SK-N-SH (cell line): ENCODE data around the gene ANKRD34A. TPM values are rescaled to one million over a fixed set of nuclear protein-coding genes. Genes with fewer than 3 reads are reported as not detected.
"Not testable (repeated sequence)": the region's sequence is repeated elsewhere in the genome, so short reads cannot be mapped to it uniquely, and the experiment has no call there.

Source experiments
- CTCF ChIA-PET: fragments of 300-600, 350-600 bp; formaldehyde crosslinking; extraction: SDS; loops from one replicate; lab custom pipeline; 2021; lab: Yijun Ruan, JAX
- POLR2A ChIA-PET: fragments of 350-600 bp; sonication (Branson Sonifier 250); formaldehyde crosslinking; extraction: SDS; loops from one replicate; lab custom pipeline; 2020; ENCODE audit warnings: antibody characterized with exemption, inconsistent platforms; lab: Yijun Ruan, JAX
- DNase-seq: peaks from one replicate; pipeline ENCODE4 v3.0.0; 2012
- H2AFZ ChIP-seq: fragments of 200-600 bp; sonication (generic); 2 replicates; pipeline ENCODE4 v1.8.1; 2016; ENCODE audit warnings: antibody characterized with exemption, mild to moderate bottlenecking, low read depth
- H3F3A ChIP-seq: fragments of 200-600 bp; sonication (generic); replicated peaks from 2 replicates; pipeline ENCODE3; 2016; ENCODE audit warnings: antibody characterized with exemption, mild to moderate bottlenecking; ENCODE audit not compliant: insufficient read depth
- H3K27ac ChIP-seq, 2 experiments: fragments of 200-500 bp in 1 of 2; fragments of 200-600 bp in 1 of 2; sonication (Bioruptor generic) in 1 of 2; sonication (generic), shearing (Covaris generic) in 1 of 2; 2 replicates each; pipeline versions ENCODE4 v1.5.1 to v1.6.1; 2014 to 2016; ENCODE audit warnings: low read depth in 2 of 2, inconsistent platforms in 1 of 2, low read length in 1 of 2, mild to moderate bottlenecking in 1 of 2, mixed read lengths in 1 of 2
- H3K27me3 ChIP-seq: fragments of 200-600 bp; sonication (generic), shearing (Covaris generic); 2 replicates; pipeline ENCODE4 v1.6.1; 2016; ENCODE audit warnings: mixed run types; ENCODE audit not compliant: insufficient read depth
- H3K36me3 ChIP-seq, 2 experiments: fragments of 200-500 bp in 1 of 2; fragments of 200-600 bp in 1 of 2; sonication (Bioruptor generic) in 1 of 2; sonication (generic) in 1 of 2; replicated peaks in 1 of 2; 2 replicates each; pipeline versions ENCODE3 to v1.5.1; 2014 to 2016; ENCODE audit warnings: low read length in 1 of 2, mild to moderate bottlenecking in 1 of 2; ENCODE audit not compliant: insufficient read depth in 2 of 2, control insufficient read depth in 1 of 2
- H3K4me1 ChIP-seq, 2 experiments: fragments of 200-500 bp in 1 of 2; fragments of 200-600 bp in 1 of 2; sonication (Bioruptor generic) in 1 of 2; sonication (generic), shearing (Covaris generic) in 1 of 2; 2 replicates each; pipeline versions ENCODE4 v1.5.1 to v1.6.1; 2014 to 2016; ENCODE audit warnings: low read depth in 1 of 2, low read length in 1 of 2, mixed run types in 1 of 2; ENCODE audit not compliant: insufficient read depth in 2 of 2, control insufficient read depth in 1 of 2
- H3K4me2 ChIP-seq: fragments of 200-600 bp; sonication (generic), shearing (Covaris generic); 2 replicates; pipeline ENCODE4 v1.6.1; 2017; ENCODE audit warnings: mixed run types
- H3K4me3 ChIP-seq, 2 experiments: fragments of 200-500 bp in 1 of 2; fragments of 200-600 bp in 1 of 2; sonication (Bioruptor generic) in 1 of 2; sonication (generic), shearing (Covaris generic) in 1 of 2; 2 replicates each; pipeline versions ENCODE4 v1.5.1 to v1.8.1; 2014 to 2016; ENCODE audit warnings: low read depth in 2 of 2, inconsistent platforms in 1 of 2, low read length in 1 of 2, mild to moderate bottlenecking in 1 of 2, mixed read lengths in 1 of 2, moderate library complexity in 1 of 2
- H3K79me2 ChIP-seq: fragments of 200-600 bp; sonication (generic); 2 replicates; pipeline ENCODE4 v1.8.1; 2017; ENCODE audit warnings: mild to moderate bottlenecking; ENCODE audit not compliant: insufficient read depth
- H3K9ac ChIP-seq: fragments of 200-600 bp; sonication (generic); 2 replicates; pipeline ENCODE4 v1.6.1; 2017; ENCODE audit warnings: mixed run types
- H3K9me2 ChIP-seq: fragments of 200-600 bp; sonication (generic); 2 replicates; pipeline ENCODE4 v1.6.1; 2017; ENCODE audit warnings: mixed run types
- H3K9me3 ChIP-seq: fragments of 200-600 bp; sonication (generic); 2 replicates; pipeline ENCODE4 v1.6.1; 2017; ENCODE audit warnings: mixed run types, mild to moderate bottlenecking, moderate library complexity
- H4K20me1 ChIP-seq: fragments of 200-600 bp; sonication (generic); 2 replicates; pipeline ENCODE4 v1.6.1; 2017; ENCODE audit warnings: mild to moderate bottlenecking, mixed run types; ENCODE audit not compliant: insufficient read depth
- EP300 ChIP-seq, 2 experiments: IDR thresholded peaks; 2 replicates each; pipeline versions ENCODE4 v1.4.0 to v1.6.1; 2012; ENCODE audit warnings: borderline replicate concordance in 1 of 2, low read depth in 1 of 2, low read length in 1 of 2
- EZH2phosphoT487 ChIP-seq: fragments of 200-600 bp; sonication (generic); IDR thresholded peaks from 2 replicates; pipeline ENCODE4 v1.6.1; 2017; ENCODE audit warnings: low read depth, mixed run types, mild to moderate bottlenecking, antibody characterized with exemption, moderate library complexity, borderline replicate concordance
- FOSL2 ChIP-seq: IDR thresholded peaks from 2 replicates; pipeline ENCODE4 v1.4.0; 2012; ENCODE audit warnings: low read depth, mild to moderate bottlenecking, moderate library complexity, borderline replicate concordance
- FOXM1 ChIP-seq: IDR thresholded peaks from 2 replicates; pipeline ENCODE4 v1.4.0; 2012; ENCODE audit warnings: low read depth, mild to moderate bottlenecking
- GATA2 ChIP-seq: sonication (generic); formaldehyde crosslinking; IDR thresholded peaks from 2 replicates; pipeline ENCODE4 v1.5.0; 2020; ENCODE audit warnings: mild to moderate bottlenecking, missing genetic modification reagents
- NFIC ChIP-seq: IDR thresholded peaks from 2 replicates; pipeline ENCODE4 v1.4.0; 2012; ENCODE audit warnings: borderline replicate concordance
- NRF1 ChIP-seq: IDR thresholded peaks from 2 replicates; pipeline ENCODE4 v1.6.1; 2012; ENCODE audit warnings: low read depth, mild to moderate bottlenecking, low read length
- POLR2AphosphoS5 ChIP-seq: IDR thresholded peaks from 2 replicates; pipeline ENCODE4 v1.6.1; 2012; ENCODE audit warnings: low read depth, low read length
- RCOR1 ChIP-seq: fragments of 150-350 bp; IDR thresholded peaks from 2 replicates; pipeline ENCODE4 v1.6.1; 2017; ENCODE audit warnings: antibody characterized with exemption, low read length
- RXRA ChIP-seq: IDR thresholded peaks from 2 replicates; pipeline ENCODE4 v1.4.0; 2012; ENCODE audit warnings: low read depth, mild to moderate bottlenecking, borderline replicate concordance
- SIN3A ChIP-seq: IDR thresholded peaks from 2 replicates; pipeline ENCODE4 v1.6.1; 2012; ENCODE audit warnings: low read depth, mild to moderate bottlenecking, low read length, moderate library complexity, borderline replicate concordance
- SMC3 ChIP-seq: IDR thresholded peaks from 2 replicates; pipeline ENCODE4 v1.6.1; 2012; ENCODE audit warnings: low read depth, low read length, improper control_type of control experiment
- TEAD4 ChIP-seq: IDR thresholded peaks from 2 replicates; pipeline ENCODE4 v1.4.0; 2012; ENCODE audit warnings: mild to moderate bottlenecking, borderline replicate concordance; ENCODE audit not compliant: insufficient read depth
- USF1 ChIP-seq: IDR thresholded peaks from 2 replicates; pipeline ENCODE4 v1.4.0; 2012; ENCODE audit warnings: low read depth, borderline replicate concordance
- USF2 ChIP-seq: fragments of 150-350 bp; IDR thresholded peaks from 2 replicates; pipeline ENCODE4 v1.6.1; 2017; ENCODE audit warnings: antibody characterized with exemption, low read length, low read depth, borderline replicate concordance
- WGBS: methylation state at CpG from one replicate; pipeline ENCODE4 v1.1.6; 2017; ENCODE audit warnings: low lambda C conversion rate; 5-methylcytosine and 5-hydroxymethylcytosine counted together
- polyA plus RNA-seq, 3 experiments: library from polyadenylated mRNA; depleted of rRNA; stranded (reverse); fragments of >200 nt; gene quantifications; 2 replicates each; pipeline ENCODE4 v1.2.3, GENCODE V29; 2012

ANKRD34A gene
- polyA plus RNA-seq, 1 of the 3 experiments (the other 2 are of a cell fraction): 2.6 TPM

GRCh38 chr1:145935708-145936107 lies 28.7 kb downstream of the ANKRD34A start:
- ChIA-PET POLR2A (no interaction called here), CTCF (no interaction called here)
- Histone ChIP-seq H3K4me2 (no peak overlapping the region), H3K36me3 (peaks cover 11 to 31% of the 10 kb centered on the region in 2 experiments), H3K4me3 (no peak overlapping the region), H3K27ac (no peak overlapping the region), H3K4me1 (no peaks in the 10 kb centered on the region), H3K79me2 (no peaks in the 10 kb centered on the region), H3K9me3 (no peaks in the 10 kb centered on the region), H3K9ac (no peak overlapping the region), H3K27me3 (no peaks in the 10 kb centered on the region), H3F3A (peaks cover 6% of the 10 kb centered on the region), H2AFZ (no peak overlapping the region), H3K9me2 (no peaks in the 10 kb centered on the region), H4K20me1 (no peaks in the 10 kb centered on the region)
- no peak for DNase-seq
- TF ChIP-seq NRF1: no peak
- no peak for TF ChIP-seq POLR2AphosphoS5
- TF ChIP-seq EP300 (IDR thresholded peaks at IDR 0.05; ENCODE audit: borderline replicate concordance in 1 of 2, low read depth in 1 of 2, low read length in 1 of 2): no peak
- TF ChIP-seq USF2: no peak
- TF ChIP-seq EZH2phosphoT487: no peak
- no peak for TF ChIP-seq USF1
- TF ChIP-seq SIN3A: no peak
- no peak for TF ChIP-seq NFIC
- TF ChIP-seq SMC3: no peak
- no peak for TF ChIP-seq GATA2 (CRISPR knock-in tag)
- no peak for TF ChIP-seq FOSL2
- no peak for TF ChIP-seq FOXM1
- no peak for TF ChIP-seq RCOR1
- TF ChIP-seq RXRA: no peak
- no peak for TF ChIP-seq TEAD4

GRCh38 chr1:145932522-145933009 lies 31.8 kb downstream of the ANKRD34A start:
- WGBS: 95% methylated on average over 8 of the region's 9 CpGs
- H3K9me2 ChIP-seq, H4K20me1 ChIP-seq, H3K4me3 ChIP-seq, H3K9me3 ChIP-seq, H3K4me2 ChIP-seq, POLR2A ChIA-PET, H3K79me2 ChIP-seq, H3K9ac ChIP-seq, H2AFZ ChIP-seq, H3K27me3 ChIP-seq, H3K27ac ChIP-seq, H3K4me1 ChIP-seq, DNase-seq, CTCF ChIA-PET: not testable (repeated sequence)
- H3F3A ChIP-seq: peaks cover 34% of the 10 kb centered on the region
- peaks cover 16 to 31% of the 10 kb centered on the region in 2 experiments for H3K36me3 ChIP-seq
